ENCODE data around the gene GTPBP3.
"Not testable (repeated sequence)": the region's sequence is repeated elsewhere in the genome, so short reads cannot be mapped to it uniquely, and the experiment has no call there.

Gene GTPBP3

GRCh38 chr19:17336872-17337674 lies at the start of gene GTPBP3:
TSS of gene GTPBP3 (plus strand) at chr19:17337553. CDS start at chr19:17337612, 59 bp downstream.
- peak; percentile 97 for DNase-seq

- DNase-seq = peak; percentile 72 to 81
These were observed 47.9 kb upstream of the GTPBP3 start for GRCh38 chr19:17289489-17289888.

- peak; percentile 91 to 92 for DNase-seq
These were observed 44.9 kb upstream of the GTPBP3 start for GRCh38 chr19:17292301-17293074.

- DNase-seq = no peak
These were observed 43.7 kb upstream of the GTPBP3 start for GRCh38 chr19:17293605-17294004.

- DNase-seq = peak; percentile 80 to 83
These were observed 43.1 kb upstream of the GTPBP3 start for GRCh38 chr19:17294051-17294891.

- DNase-seq = not testable (repeated sequence)
These were observed 41.8 kb upstream of the GTPBP3 start for GRCh38 chr19:17295551-17295950.

- no peak for DNase-seq
These were observed 41.1 kb upstream of the GTPBP3 start for GRCh38 chr19:17296273-17296672.

- no peak for DNase-seq
These were observed 40.4 kb upstream of the GTPBP3 start for GRCh38 chr19:17296976-17297375.

GRCh38 chr19:17300992-17301619 lies 36.2 kb upstream of the GTPBP3 start:
- DNase-seq = no peak

- DNase-seq = peak; percentile 36
These were observed 34.8 kb upstream of the GTPBP3 start for GRCh38 chr19:17302391-17303166.

GRCh38 chr19:17303167-17303939 lies 34.0 kb upstream of the GTPBP3 start, which contains the start of gene ABHD8:
TSS of gene ABHD8 (minus strand) at chr19:17303425. CDS start at chr19:17301616, 1,809 bp downstream.
- peak; percentile 97 to 98 for DNase-seq

GRCh38 chr19:17303940-17304267 lies 33.4 kb upstream of the GTPBP3 start:
- no peak for DNase-seq

GRCh38 chr19:17304386-17305215 lies 32.8 kb upstream of the GTPBP3 start:
- no peak for DNase-seq

GRCh38 chr19:17305216-17305516 lies 32.2 kb upstream of the GTPBP3 start:
- no peak for DNase-seq

- DNase-seq = peak; percentile 95 to 97
These were observed 31.7 kb upstream of the GTPBP3 start, which contains the start of gene MRPL34 for GRCh38 chr19:17305517-17306284. TSS of gene MRPL34 (plus strand) at chr19:17305872. CDS start at chr19:17305893, 21 bp downstream.

- no peak for DNase-seq
These were observed 31.1 kb upstream of the GTPBP3 start for GRCh38 chr19:17306285-17306714.

GRCh38 chr19:17307876-17308377 lies 29.4 kb upstream of the GTPBP3 start:
- no peak for DNase-seq

GRCh38 chr19:17309198-17309964 lies 28.0 kb upstream of the GTPBP3 start, which contains the start of gene DDA1:
TSS of gene DDA1 (plus strand) at chr19:17309563. CDS start at chr19:17309655, 92 bp downstream.
- peak; percentile 99 for DNase-seq
